Measurements from ENCODE around the gene TBL3.
A peak's percentile ranks its signal among the peaks of the same experiment; 100 is the strongest.

TBL3 gene

GRCh38 chr16:1987198-1987597 lies 15.3 kb downstream of the TBL3 start:
- Mint-ChIP-seq H3K36me3 (ENCODE audit: low read depth) (peaks cover 14% of the 10 kb centered on the region), H3K4me3 (no peak overlapping the region), H3K4me1 (peaks cover 30% of the 10 kb centered on the region), H3K9me3 (no peaks in the 10 kb centered on the region), H3K27ac (no peak overlapping the region), H3K27me3 (ENCODE audit: low read depth, poor library complexity) (peaks cover 63% of the 10 kb centered on the region)
- TF ChIP-seq CTCF (IDR thresholded peaks at IDR 0.05), result no peak
- DNase-seq, result no peak

- no peaks in the 10 kb centered on the region for H3K9me3 Mint-ChIP-seq
- DNase-seq, result peak; percentile 48
- H3K27ac Mint-ChIP-seq, result no peak within 1 kb of the TSS
- TF ChIP-seq CTCF (IDR thresholded peaks at IDR 0.05), result no peak
- peaks cover 25% of the 10 kb centered on the region for H3K4me1 Mint-ChIP-seq
- H3K27me3 Mint-ChIP-seq (ENCODE audit: low read depth, poor library complexity), result peaks cover 62% of the 10 kb centered on the region
- peaks cover 14% of the 10 kb centered on the region for H3K36me3 Mint-ChIP-seq (ENCODE audit: low read depth)
- peak within 1 kb of the TSS; percentile 77 for H3K4me3 Mint-ChIP-seq
Measured at GRCh38 chr16:1989209-1990100, 17.6 kb downstream of the TBL3 start, which contains the start of gene SYNGR3. Gene SYNGR3, plus strand, starts transcription at chr16:1989970. Its CDS starts 133 bp downstream, at chr16:1990103.

DNA sequence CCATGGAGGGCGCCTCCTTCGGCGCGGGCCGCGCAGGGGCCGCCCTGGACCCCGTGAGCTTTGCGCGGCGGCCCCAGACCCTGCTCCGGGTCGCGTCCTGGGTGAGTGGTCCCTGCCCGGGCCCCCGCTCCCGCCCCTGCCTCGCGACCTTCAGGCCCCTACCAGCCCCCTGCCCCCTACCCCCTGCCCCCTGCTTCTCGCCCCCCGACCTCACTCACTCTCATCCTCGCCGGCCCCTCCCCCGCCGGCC lies 18.2 kb downstream of the TBL3 start:
- no peak for TF ChIP-seq CTCF (IDR thresholded peaks at IDR 0.05)
- Mint-ChIP-seq H3K27me3 (ENCODE audit: low read depth, poor library complexity) (peaks cover 62% of the 10 kb centered on the region), H3K9me3 (no peaks in the 10 kb centered on the region), H3K4me1 (peaks cover 20% of the 10 kb centered on the region), H3K27ac (no peak overlapping the region), H3K4me3 (no peak overlapping the region), H3K36me3 (ENCODE audit: low read depth) (peaks cover 14% of the 10 kb centered on the region)
- no peak for DNase-seq

DNA sequence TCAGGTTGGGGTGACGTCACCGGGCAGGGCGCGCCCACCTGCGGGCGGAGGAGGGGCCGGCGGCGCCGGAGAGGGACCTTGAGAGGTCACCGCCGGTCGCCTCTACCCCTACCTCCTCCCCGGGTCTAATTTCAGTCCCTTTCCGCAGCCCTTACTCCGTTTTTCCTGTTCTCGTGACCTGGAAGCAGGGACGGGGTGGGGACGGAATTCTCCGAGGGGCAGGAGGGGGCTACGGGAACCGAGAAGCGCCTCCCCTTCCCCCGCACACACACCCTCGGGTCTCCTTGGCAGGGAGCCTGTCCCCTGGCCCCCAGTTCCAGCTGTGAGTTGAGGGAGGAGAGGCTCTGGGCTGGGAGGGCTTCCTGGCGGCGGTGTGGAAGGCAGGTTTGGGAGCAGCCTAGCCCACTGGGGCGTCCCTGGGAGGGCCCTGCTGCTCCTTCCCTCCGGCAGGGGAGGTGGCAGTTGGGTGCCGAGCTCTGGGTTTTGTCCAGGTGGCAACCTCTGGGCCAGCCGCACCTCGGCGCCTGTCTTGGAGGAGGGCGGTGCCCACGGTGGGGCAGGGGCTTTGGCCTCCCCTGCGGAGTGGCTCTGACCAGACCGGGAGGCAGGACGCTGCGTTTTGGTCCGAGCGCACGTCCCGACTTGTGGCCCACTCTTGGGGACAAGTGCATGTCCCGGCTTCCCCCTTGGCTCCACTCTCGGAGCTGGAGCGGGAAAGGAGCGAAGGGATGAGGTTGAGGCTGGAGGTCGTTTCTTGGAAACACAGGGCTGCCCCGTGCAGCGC lies 18.7 kb downstream of the TBL3 start:
- Mint-ChIP-seq H3K27me3 (ENCODE audit: low read depth, poor library complexity) (peaks cover 62% of the 10 kb centered on the region), H3K4me1 (peaks cover 16% of the 10 kb centered on the region), H3K27ac (no peak overlapping the region), H3K36me3 (ENCODE audit: low read depth) (peaks cover 19% of the 10 kb centered on the region), H3K9me3 (no peaks in the 10 kb centered on the region), H3K4me3 (peak overlapping the region; percentile 77)
- peak; percentile 76 for DNase-seq
- no peak for TF ChIP-seq CTCF (IDR thresholded peaks at IDR 0.05)

- no peak for DNase-seq
- H3K27ac Mint-ChIP-seq, result no peak overlapping the region
- peaks cover 62% of the 10 kb centered on the region for H3K27me3 Mint-ChIP-seq (ENCODE audit: low read depth, poor library complexity)
- H3K9me3 Mint-ChIP-seq, result no peaks in the 10 kb centered on the region
- TF ChIP-seq CTCF (IDR thresholded peaks at IDR 0.05), result no peak
- H3K36me3 Mint-ChIP-seq (ENCODE audit: low read depth), result peaks cover 22% of the 10 kb centered on the region
- H3K4me3 Mint-ChIP-seq, result peak overlapping the region; percentile 52
- peaks cover 16% of the 10 kb centered on the region for H3K4me1 Mint-ChIP-seq
Measured at GRCh38 chr16:1991135-1991551, 19.3 kb downstream of the TBL3 start.

Measured in nephron progenitor cell (in vitro differentiated cells).